Mesothelial cell of epicardium (in vitro differentiated cells): ENCODE results near the gene TMEM130. TPM values are rescaled to one million over a fixed set of nuclear protein-coding genes. Genes with fewer than 3 reads are reported as not detected.

Source experiments
- DNase-seq, 2 experiments: peaks; one replicate each; pipeline ENCODE4 v3.0.0; 2021; ENCODE audit warnings: low spot score in 2 of 2; ENCODE audit not compliant: unreplicated experiment in 2 of 2
- H3K27ac Mint-ChIP-seq: 2 replicates; pipeline ENCODE4 v1.8.0; 2021; ENCODE audit warnings: mixed read lengths
- H3K27me3 Mint-ChIP-seq: 2 replicates; pipeline ENCODE4 v1.8.0; 2021; ENCODE audit warnings: low read depth, mixed read lengths
- H3K36me3 Mint-ChIP-seq: 2 replicates; pipeline ENCODE4 v1.8.0; 2021; ENCODE audit warnings: mixed read lengths
- H3K4me1 Mint-ChIP-seq: 2 replicates; pipeline ENCODE4 v1.8.0; 2021; ENCODE audit warnings: mixed read lengths
- H3K4me3 Mint-ChIP-seq: 2 replicates; pipeline ENCODE4 v1.8.0; 2021; ENCODE audit warnings: mild to moderate bottlenecking, moderate library complexity, mixed read lengths
- H3K9me3 Mint-ChIP-seq: 2 replicates; pipeline ENCODE4 v1.8.0; 2021; ENCODE audit warnings: mixed read lengths
- total RNA-seq: library from RNA; stranded (reverse); gene quantifications from 3 replicates; pipeline ENCODE4 v1.2.1, GENCODE V29; 2021
- TF ChIP-seq, protein P1 (sequence below): fragments of 200-600 bp; sonication (generic); IDR thresholded peaks from one replicate; pipeline ENCODE4 v1.5.0; 2021; ENCODE audit warnings: antibody characterized with exemption; ENCODE audit not compliant: unreplicated experiment

Gene TMEM130
- total RNA-seq, 1 donor from 2014 or later = 12.5 TPM

DNA sequence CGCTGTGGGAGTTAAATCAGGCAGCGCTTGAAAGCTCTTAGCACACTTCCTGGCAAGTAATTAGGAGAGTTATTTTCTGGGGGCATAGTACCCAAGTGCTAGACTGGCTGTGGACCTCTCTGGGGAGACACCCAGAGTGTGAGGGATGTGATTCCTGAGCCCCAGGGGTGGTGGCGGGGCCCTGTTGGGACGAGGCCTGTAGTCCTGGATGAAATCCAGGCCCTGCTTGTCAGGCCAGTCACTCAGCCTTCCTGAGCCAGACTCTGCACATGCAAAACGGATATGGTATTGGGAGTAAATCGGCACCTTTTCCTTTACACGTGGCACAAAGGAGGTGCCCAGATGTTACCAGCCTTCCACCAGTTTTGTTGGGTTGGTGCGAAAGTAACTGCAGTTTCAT, 39.7 kb upstream of the TMEM130 start:
- H3K27me3 Mint-ChIP-seq = no peaks in the 10 kb centered on the region
- no peak for DNase-seq
- H3K27ac Mint-ChIP-seq = no peak overlapping the region
- H3K4me3 Mint-ChIP-seq = no peak overlapping the region
- peaks cover 54% of the 10 kb centered on the region for H3K36me3 Mint-ChIP-seq
- H3K9me3 Mint-ChIP-seq = no peaks in the 10 kb centered on the region
- TF ChIP-seq, protein P1, sequence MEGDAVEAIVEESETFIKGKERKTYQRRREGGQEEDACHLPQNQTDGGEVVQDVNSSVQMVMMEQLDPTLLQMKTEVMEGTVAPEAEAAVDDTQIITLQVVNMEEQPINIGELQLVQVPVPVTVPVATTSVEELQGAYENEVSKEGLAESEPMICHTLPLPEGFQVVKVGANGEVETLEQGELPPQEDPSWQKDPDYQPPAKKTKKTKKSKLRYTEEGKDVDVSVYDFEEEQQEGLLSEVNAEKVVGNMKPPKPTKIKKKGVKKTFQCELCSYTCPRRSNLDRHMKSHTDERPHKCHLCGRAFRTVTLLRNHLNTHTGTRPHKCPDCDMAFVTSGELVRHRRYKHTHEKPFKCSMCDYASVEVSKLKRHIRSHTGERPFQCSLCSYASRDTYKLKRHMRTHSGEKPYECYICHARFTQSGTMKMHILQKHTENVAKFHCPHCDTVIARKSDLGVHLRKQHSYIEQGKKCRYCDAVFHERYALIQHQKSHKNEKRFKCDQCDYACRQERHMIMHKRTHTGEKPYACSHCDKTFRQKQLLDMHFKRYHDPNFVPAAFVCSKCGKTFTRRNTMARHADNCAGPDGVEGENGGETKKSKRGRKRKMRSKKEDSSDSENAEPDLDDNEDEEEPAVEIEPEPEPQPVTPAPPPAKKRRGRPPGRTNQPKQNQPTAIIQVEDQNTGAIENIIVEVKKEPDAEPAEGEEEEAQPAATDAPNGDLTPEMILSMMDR = no peak
- H3K4me1 Mint-ChIP-seq = no peaks in the 10 kb centered on the region

DNA sequence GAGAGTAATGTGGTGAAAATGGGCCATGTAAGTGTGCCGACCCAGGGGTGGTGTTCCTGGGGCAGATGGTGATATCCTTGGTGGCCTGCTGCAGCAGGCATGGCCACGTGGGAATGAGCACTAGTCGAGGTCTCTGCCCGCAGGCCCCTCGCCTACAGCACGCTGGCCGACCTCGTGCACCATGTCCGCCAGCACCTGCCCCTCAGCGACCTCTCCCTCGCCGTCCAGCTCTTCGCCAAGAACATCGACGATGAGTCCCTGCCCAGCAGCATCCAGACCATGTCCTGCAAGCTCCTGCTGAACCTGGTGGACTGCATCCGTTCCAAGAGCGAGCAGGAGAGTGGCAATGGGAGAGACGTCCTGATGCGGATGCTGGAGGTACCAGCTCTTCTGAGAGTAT, 38.8 kb upstream of the TMEM130 start:
- Mint-ChIP-seq H3K4me1 (no peaks in the 10 kb centered on the region), H3K27ac (no peak overlapping the region), H3K4me3 (no peak overlapping the region), H3K9me3 (no peaks in the 10 kb centered on the region), H3K27me3 (no peaks in the 10 kb centered on the region), H3K36me3 (peaks cover 57% of the 10 kb centered on the region)
- no peak for DNase-seq
- TF ChIP-seq, protein P1 = no peak

DNA sequence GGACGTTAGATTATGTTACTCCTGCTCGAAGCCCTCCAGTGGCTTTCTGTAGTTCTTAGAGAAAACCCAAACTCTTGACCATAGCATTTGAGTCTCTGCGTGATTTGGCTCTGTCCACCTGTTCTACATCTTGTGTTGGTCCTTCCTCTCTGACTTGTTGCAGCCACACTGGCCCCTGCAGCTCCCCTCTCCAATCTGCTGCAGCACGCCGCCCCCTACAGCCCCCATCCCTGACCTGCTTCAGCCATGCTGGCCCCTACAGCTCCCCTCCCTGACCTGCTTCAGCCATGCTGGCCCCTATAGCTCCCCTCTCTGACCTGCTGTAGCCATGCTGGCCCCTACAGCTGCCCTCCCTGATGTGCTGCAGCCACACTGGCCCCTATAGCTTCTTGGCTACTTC, 37.8 kb upstream of the TMEM130 start:
- no peaks in the 10 kb centered on the region for H3K27me3 Mint-ChIP-seq
- no peak for DNase-seq
- H3K27ac Mint-ChIP-seq = no peak overlapping the region
- TF ChIP-seq, protein P1 = no peak
- no peak overlapping the region for H3K4me3 Mint-ChIP-seq
- H3K36me3 Mint-ChIP-seq = peaks cover 59% of the 10 kb centered on the region
- H3K4me1 Mint-ChIP-seq = no peaks in the 10 kb centered on the region
- H3K9me3 Mint-ChIP-seq = no peaks in the 10 kb centered on the region

DNA sequence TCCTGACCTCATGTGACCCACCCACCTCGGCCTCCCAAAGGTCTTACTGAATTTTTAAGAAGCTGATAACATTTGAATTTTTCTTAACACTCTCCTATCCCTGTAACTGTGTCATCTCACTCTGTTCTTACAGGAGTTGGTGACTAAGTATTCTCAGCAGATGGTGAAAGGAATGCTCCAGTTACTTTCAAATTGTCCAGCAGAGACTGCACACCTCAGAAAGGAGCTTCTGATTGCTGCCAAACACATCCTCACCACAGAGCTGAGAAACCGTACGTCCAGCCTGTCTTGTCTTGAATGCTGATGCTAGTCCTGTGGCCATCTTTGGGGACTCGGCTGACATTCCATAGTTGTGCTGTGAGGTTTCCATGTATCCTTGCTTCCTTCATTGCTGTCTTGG, 33.4 kb upstream of the TMEM130 start:
- Mint-ChIP-seq H3K4me3 (no peak overlapping the region), H3K9me3 (no peaks in the 10 kb centered on the region), H3K36me3 (peaks cover 59% of the 10 kb centered on the region), H3K4me1 (no peaks in the 10 kb centered on the region), H3K27ac (no peak overlapping the region), H3K27me3 (no peaks in the 10 kb centered on the region)
- DNase-seq = no peak
- TF ChIP-seq, protein P1 = no peak

DNA sequence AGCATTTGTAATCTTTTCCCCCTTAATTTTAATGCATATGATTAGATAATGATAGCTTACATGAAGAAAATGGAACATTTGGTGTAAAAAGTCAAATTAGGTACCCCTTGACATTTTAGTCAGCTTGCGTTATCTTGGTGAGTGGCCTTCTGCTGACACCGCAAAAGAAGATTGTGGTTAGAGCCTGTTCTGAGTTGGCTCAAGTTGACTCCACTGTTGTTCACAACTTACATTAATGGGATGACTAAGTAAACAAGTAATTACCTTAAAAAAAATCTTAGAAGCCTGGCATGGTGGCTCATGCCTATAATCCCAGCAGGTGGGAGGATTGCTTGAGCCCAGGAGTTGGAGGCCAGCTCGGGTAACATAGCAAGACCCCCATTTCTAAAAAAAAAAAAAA, 32.7 kb upstream of the TMEM130 start:
- no peak overlapping the region for H3K4me3 Mint-ChIP-seq
- H3K9me3 Mint-ChIP-seq = no peaks in the 10 kb centered on the region
- H3K27ac Mint-ChIP-seq = no peak overlapping the region
- H3K36me3 Mint-ChIP-seq = peaks cover 59% of the 10 kb centered on the region
- H3K27me3 Mint-ChIP-seq = no peaks in the 10 kb centered on the region
- no peaks in the 10 kb centered on the region for H3K4me1 Mint-ChIP-seq
- no peak for DNase-seq
- TF ChIP-seq, protein P1 = no peak

DNA sequence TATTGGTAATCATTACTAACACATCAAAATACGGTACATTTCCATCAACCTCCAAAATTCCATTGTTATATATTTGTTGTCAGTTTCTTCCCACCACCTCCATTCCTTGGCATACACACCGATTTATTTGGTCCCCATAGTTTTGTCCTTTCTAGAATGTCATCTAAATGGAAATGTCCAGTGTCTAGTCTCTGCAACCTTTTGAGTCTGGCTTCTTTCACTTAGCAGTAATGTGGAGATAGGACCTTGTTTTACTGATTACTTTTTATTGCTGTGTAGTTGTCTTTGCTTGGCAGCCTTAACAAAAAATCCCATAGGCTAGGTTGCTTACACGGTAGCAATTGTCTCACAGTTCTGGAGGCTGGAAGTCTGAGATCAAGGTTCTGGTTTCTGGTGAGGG, 31.0 kb upstream of the TMEM130 start:
- TF ChIP-seq, protein P1 = no peak
- H3K9me3 Mint-ChIP-seq = no peaks in the 10 kb centered on the region
- H3K27ac Mint-ChIP-seq = no peak overlapping the region
- no peaks in the 10 kb centered on the region for H3K27me3 Mint-ChIP-seq
- H3K36me3 Mint-ChIP-seq = peaks cover 64% of the 10 kb centered on the region
- no peak for DNase-seq
- H3K4me3 Mint-ChIP-seq = no peak overlapping the region
- H3K4me1 Mint-ChIP-seq = no peaks in the 10 kb centered on the region
